CD14-positive monocyte (primary cell): ENCODE data around the gene ITSN1. TPM values are rescaled to one million over a fixed set of nuclear protein-coding genes. Genes with fewer than 3 reads are reported as not detected.
"Not testable (repeated sequence)": the region's sequence is repeated elsewhere in the genome, so short reads cannot be mapped to it uniquely, and the experiment has no call there.

Source experiments
- DNase-seq, 3 donors: peaks; one replicate each; pipeline ENCODE4 v3.0.0-alpha.2; 2011 to 2022
- H2AFZ ChIP-seq: 2 replicates; pipeline ENCODE4 v1.6.0; 2012; ENCODE audit warnings: mild to moderate bottlenecking, low read depth, low read length, inconsistent platforms; ENCODE audit not compliant: insufficient read depth, poor library complexity, severe bottlenecking
- H3K27ac ChIP-seq, 2 donors: 1 replicate in 1 of 2; 2 replicates in 1 of 2; pipeline ENCODE4 v1.5.1; 2012 to 2013; ENCODE audit warnings: low read length in 2 of 2, control low read depth in 1 of 2, inconsistent platforms in 1 of 2, low read depth in 1 of 2, mild to moderate bottlenecking in 1 of 2
- H3K27me3 ChIP-seq, 2 donors: one replicate each; pipeline versions ENCODE4 v1.6.0 to v1.6.1; 2011 to 2013; ENCODE audit warnings: low read length in 2 of 2; ENCODE audit not compliant: control insufficient read depth in 2 of 2, insufficient read depth in 2 of 2
- H3K36me3 ChIP-seq, 2 donors: replicated peaks in 1 of 2; 1 replicate in 1 of 2; 2 replicates in 1 of 2; pipeline versions ENCODE4 v1.5.1 to v1.6.1; 2012 to 2013; ENCODE audit warnings: low read length in 2 of 2, control low read depth in 1 of 2, inconsistent platforms in 1 of 2, mild to moderate bottlenecking in 1 of 2; ENCODE audit not compliant: insufficient read depth in 2 of 2, control insufficient read depth in 1 of 2
- H3K4me1 ChIP-seq, 2 donors: 1 replicate in 1 of 2; 2 replicates in 1 of 2; pipeline versions ENCODE4 v1.5.1 to v1.6.1; 2012 to 2013; ENCODE audit warnings: low read length in 2 of 2, control low read depth in 1 of 2, inconsistent platforms in 1 of 2, mild to moderate bottlenecking in 1 of 2, moderate library complexity in 1 of 2; ENCODE audit not compliant: insufficient read depth in 2 of 2, control insufficient read depth in 1 of 2
- H3K4me2 ChIP-seq: replicated peaks from 2 replicates; pipeline ENCODE3; 2012; ENCODE audit warnings: low read length, moderate library complexity, mild to moderate bottlenecking; ENCODE audit not compliant: poor library complexity, severe bottlenecking; ENCODE audit errors: extremely low read depth
- H3K4me3 ChIP-seq, 3 experiments: fragments of 200-600 bp in 1 of 3; sonication (generic) in 1 of 3; replicated peaks in 1 of 3; 1 replicate in 2 of 3; 2 replicates in 1 of 3; pipeline ENCODE4 v1.5.1; 2011 to 2013; ENCODE audit warnings: low read length in 3 of 3, mild to moderate bottlenecking in 3 of 3, control low read depth in 2 of 3, low read depth in 2 of 3, inconsistent platforms in 1 of 3, moderate library complexity in 1 of 3
- H3K79me2 ChIP-seq: 2 replicates; pipeline ENCODE4 v1.6.0; 2012; ENCODE audit warnings: mild to moderate bottlenecking, control low read depth, inconsistent platforms, low read length, moderate library complexity; ENCODE audit not compliant: insufficient read depth
- H3K9ac ChIP-seq: 2 replicates; pipeline ENCODE4 v1.6.0; 2017; ENCODE audit warnings: low read length, mild to moderate bottlenecking; ENCODE audit not compliant: insufficient read depth, poor library complexity, severe bottlenecking
- H3K9me3 ChIP-seq, 2 donors: replicated peaks in 1 of 2; 1 replicate in 1 of 2; 2 replicates in 1 of 2; pipeline versions ENCODE4 v1.5.1 to v1.6.1; 2012 to 2013; ENCODE audit warnings: low read length in 2 of 2, control low read depth in 1 of 2; ENCODE audit not compliant: control insufficient read depth in 1 of 2, insufficient read depth in 1 of 2
- H4K20me1 ChIP-seq: 2 replicates; pipeline ENCODE4 v1.6.0; 2012; ENCODE audit warnings: mild to moderate bottlenecking, low read length, control low read depth, moderate library complexity; ENCODE audit not compliant: insufficient read depth
- H3K27ac Mint-ChIP-seq, 7 donors: one replicate each; pipeline ENCODE4 v1.8.0; 2020; ENCODE audit warnings: mild to moderate bottlenecking in 7 of 7, mixed read lengths in 7 of 7, moderate library complexity in 6 of 7, inconsistent platforms in 2 of 7
- H3K27me3 Mint-ChIP-seq, 3 donors: one replicate each; pipeline ENCODE4 v1.8.0; 2021 to 2022; ENCODE audit warnings: low read depth in 3 of 3, mild to moderate bottlenecking in 3 of 3, mixed read lengths in 3 of 3, moderate library complexity in 3 of 3, inconsistent platforms in 1 of 3
- H3K36me3 Mint-ChIP-seq, 2 donors: one replicate each; pipeline ENCODE4 v1.8.0; 2020; ENCODE audit warnings: mixed read lengths in 2 of 2, inconsistent platforms in 1 of 2, mild to moderate bottlenecking in 1 of 2
- H3K4me1 Mint-ChIP-seq: one replicate; pipeline ENCODE4 v1.8.0; 2020; ENCODE audit warnings: mild to moderate bottlenecking, mixed read lengths
- H3K4me3 Mint-ChIP-seq, 2 donors: one replicate each; pipeline ENCODE4 v1.8.0; 2020; ENCODE audit warnings: mild to moderate bottlenecking in 2 of 2, mixed read lengths in 2 of 2, moderate library complexity in 1 of 2
- H3K9me3 Mint-ChIP-seq, 7 donors: one replicate each; pipeline ENCODE4 v1.8.0; 2020 to 2022; ENCODE audit warnings: mixed read lengths in 7 of 7, mild to moderate bottlenecking in 6 of 7, moderate library complexity in 6 of 7, inconsistent platforms in 2 of 7
- WGBS: methylation state at CpG from one replicate; pipeline ENCODE4 v1.1.5; 2013; ENCODE audit warnings: missing lambda C conversion rate; ENCODE audit not compliant: insufficient coverage; 5-methylcytosine and 5-hydroxymethylcytosine counted together
- intact Hi-C, 2 donors: fragments of 100-400 bp; cut with micrococcal nuclease; formaldehyde crosslinking; loops; one replicate each; pipeline versions ENCODE4 v1.15.0 to v1.15.1; 2023
- polyA plus RNA-seq, 3 donors: library from polyadenylated mRNA; depleted of rRNA in 1 of 3; unstranded in 2 of 3; stranded (reverse) in 1 of 3; fragments of 300-500 nt in 2 of 3; fragments of >200 nt in 1 of 3; fragmentation: Illumina TruSeq in 2 of 3; gene quantifications; 1 replicate in 2 of 3; 2 replicates in 1 of 3; pipeline ENCODE4 v1.2.3, GENCODE V29; 2012 to 2021
- TF ChIP-seq, protein P1 (sequence below): fragments of 200-600 bp; IDR thresholded peaks from one replicate; pipeline ENCODE4 v1.8.0; 2022; ENCODE audit warnings: antibody characterized with exemption, mild to moderate bottlenecking

The ITSN1 gene
- polyA plus RNA-seq, 3 donors: 4.7 to 10.3 (median 5.1) TPM

DNA sequence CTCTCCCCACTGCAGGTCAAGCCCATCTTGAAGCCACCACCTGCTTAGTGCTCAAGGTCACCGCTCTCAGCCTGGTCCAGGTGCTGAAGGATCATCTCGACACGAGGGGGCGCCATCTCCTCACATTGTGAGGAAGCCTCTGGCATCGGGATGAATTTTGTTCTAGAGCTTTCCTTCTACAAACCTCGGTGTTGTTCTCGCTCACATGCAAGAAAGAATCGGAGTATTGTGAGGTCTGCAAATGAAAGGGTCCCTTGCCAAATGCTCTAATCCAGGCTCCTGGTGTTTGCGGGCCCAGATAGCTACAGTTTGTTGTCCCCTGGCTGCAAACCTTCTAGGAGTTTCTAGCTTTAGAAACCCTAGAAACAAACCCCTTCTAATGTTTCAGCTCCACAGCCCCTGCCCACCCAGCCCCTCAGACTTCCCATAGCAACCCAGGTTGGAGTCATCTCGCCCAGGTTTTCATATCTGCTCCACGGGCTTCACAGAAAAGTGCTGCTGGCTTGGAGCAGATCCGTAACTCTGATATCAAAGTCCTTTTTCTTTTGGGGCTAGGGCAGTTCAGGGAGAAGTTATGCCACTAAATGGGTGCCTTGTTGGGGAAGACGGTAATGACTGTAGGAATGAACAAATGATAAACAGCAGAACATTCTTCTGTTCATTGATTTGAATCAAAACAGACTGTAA is 281.9 kb downstream of the ITSN1 start:
- H3K4me2 ChIP-seq: no peak overlapping the region
- no peaks in the 10 kb centered on the region for H3K9me3 Mint-ChIP-seq
- no peak overlapping the region for H3K4me3 ChIP-seq
- peak; percentile 66 to 79 (median 76) for DNase-seq
- no peaks in the 10 kb centered on the region for H4K20me1 ChIP-seq
- peak overlapping the region in 1 of 7 donors; percentile 13 for H3K27ac Mint-ChIP-seq
- H3K9me3 ChIP-seq: no peaks in the 10 kb centered on the region
- no peak overlapping the region for H3K27ac ChIP-seq
- H3K27me3 ChIP-seq: no peaks in the 10 kb centered on the region
- TF ChIP-seq, protein P1, sequence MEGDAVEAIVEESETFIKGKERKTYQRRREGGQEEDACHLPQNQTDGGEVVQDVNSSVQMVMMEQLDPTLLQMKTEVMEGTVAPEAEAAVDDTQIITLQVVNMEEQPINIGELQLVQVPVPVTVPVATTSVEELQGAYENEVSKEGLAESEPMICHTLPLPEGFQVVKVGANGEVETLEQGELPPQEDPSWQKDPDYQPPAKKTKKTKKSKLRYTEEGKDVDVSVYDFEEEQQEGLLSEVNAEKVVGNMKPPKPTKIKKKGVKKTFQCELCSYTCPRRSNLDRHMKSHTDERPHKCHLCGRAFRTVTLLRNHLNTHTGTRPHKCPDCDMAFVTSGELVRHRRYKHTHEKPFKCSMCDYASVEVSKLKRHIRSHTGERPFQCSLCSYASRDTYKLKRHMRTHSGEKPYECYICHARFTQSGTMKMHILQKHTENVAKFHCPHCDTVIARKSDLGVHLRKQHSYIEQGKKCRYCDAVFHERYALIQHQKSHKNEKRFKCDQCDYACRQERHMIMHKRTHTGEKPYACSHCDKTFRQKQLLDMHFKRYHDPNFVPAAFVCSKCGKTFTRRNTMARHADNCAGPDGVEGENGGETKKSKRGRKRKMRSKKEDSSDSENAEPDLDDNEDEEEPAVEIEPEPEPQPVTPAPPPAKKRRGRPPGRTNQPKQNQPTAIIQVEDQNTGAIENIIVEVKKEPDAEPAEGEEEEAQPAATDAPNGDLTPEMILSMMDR: peak; percentile 83
- H3K9ac ChIP-seq: no peak overlapping the region
- H3K79me2 ChIP-seq: no peaks in the 10 kb centered on the region
- 57% methylated on average over 6 of the region's 13 CpGs for WGBS
- peaks cover 0 to 4% of the 10 kb centered on the region in 2 donors for H3K4me1 ChIP-seq
- no peak overlapping the region for H3K4me3 Mint-ChIP-seq
- peak overlapping the region; percentile 45 for H2AFZ ChIP-seq
- peaks cover 4% of the 10 kb centered on the region for H3K4me1 Mint-ChIP-seq
- H3K27me3 Mint-ChIP-seq: peaks cover 0 to 2% (median 2%) of the 10 kb centered on the region in 3 donors
- intact Hi-C loops: loop anchor here (5.0 kb wide), 3 partner anchors 148 to 318 kb away; partner anchors contain the start of genes MRPS6 (in 2 of the 2) and SLC5A3 (in 2 of the 2)
- no peaks in the 10 kb centered on the region for H3K36me3 ChIP-seq
- H3K36me3 Mint-ChIP-seq: no peaks in the 10 kb centered on the region

DNA sequence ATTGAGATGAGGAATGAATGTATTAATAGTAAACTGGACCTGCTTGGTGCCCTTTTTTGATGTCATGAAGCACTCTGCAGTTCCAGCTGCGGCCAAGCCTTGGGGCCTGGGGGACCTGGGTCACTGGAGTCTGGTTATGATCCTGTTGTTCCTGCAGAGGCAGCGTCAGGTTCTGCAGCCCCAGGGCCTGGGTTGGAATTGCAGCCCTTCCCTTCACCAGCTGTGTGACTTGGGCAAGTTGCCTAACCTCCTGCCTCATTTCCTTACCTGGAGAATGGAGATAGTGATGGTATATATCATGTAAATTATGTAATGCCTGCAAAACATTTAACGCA is 282.4 kb downstream of the ITSN1 start:
- no peaks in the 10 kb centered on the region for H3K36me3 ChIP-seq
- no peaks in the 10 kb centered on the region for H3K36me3 Mint-ChIP-seq
- H3K9me3 ChIP-seq: no peaks in the 10 kb centered on the region
- TF ChIP-seq, protein P1: no peak
- peak overlapping the region in 1 of 7 donors; percentile 22 for H3K27ac Mint-ChIP-seq
- peaks cover 0 to 2% (median 2%) of the 10 kb centered on the region in 3 donors for H3K27me3 Mint-ChIP-seq
- H3K9me3 Mint-ChIP-seq: no peaks in the 10 kb centered on the region
- no peak overlapping the region for H3K4me3 ChIP-seq
- H3K27ac ChIP-seq: no peak overlapping the region
- 83% methylated on average over 1 of the region's 3 CpGs for WGBS
- H3K9ac ChIP-seq: no peak overlapping the region
- H3K27me3 ChIP-seq: no peaks in the 10 kb centered on the region
- DNase-seq: no peak
- H3K79me2 ChIP-seq: no peaks in the 10 kb centered on the region
- H4K20me1 ChIP-seq: no peaks in the 10 kb centered on the region
- H3K4me3 Mint-ChIP-seq: no peak overlapping the region
- H2AFZ ChIP-seq: peak overlapping the region; percentile 45
- H3K4me2 ChIP-seq: no peak overlapping the region
- intact Hi-C loops: loop anchor here (5.0 kb wide), 3 partner anchors 148 to 318 kb away; partner anchors contain the start of genes MRPS6 (in 2 of the 2) and SLC5A3 (in 2 of the 2)
- peaks cover 4% of the 10 kb centered on the region for H3K4me1 Mint-ChIP-seq
- peaks cover 0 to 4% of the 10 kb centered on the region in 2 donors for H3K4me1 ChIP-seq

DNA sequence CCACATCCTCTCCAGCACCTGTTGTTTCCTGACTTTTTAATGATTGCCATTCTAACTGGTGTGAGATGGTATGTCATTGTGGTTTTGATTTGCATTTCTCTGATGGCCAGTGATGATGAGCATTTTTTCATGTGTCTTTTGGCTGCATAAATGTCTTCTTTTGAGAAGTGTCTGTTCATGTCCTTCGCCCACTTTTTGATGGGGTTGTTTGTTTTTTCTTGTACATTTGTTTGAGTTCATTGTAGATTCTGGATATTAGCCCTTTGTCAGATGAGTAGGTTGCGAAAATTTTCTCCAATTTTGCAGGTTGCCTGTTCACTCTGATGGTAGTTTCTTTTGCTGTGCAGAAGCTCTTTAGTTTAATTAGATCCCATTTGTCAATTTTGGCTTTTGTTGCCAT is 283.9 kb downstream of the ITSN1 start:
- H3K36me3 ChIP-seq, H2AFZ ChIP-seq, H3K27ac Mint-ChIP-seq, H3K27me3 Mint-ChIP-seq, H3K4me1 ChIP-seq, H3K36me3 Mint-ChIP-seq, intact Hi-C loops, DNase-seq, H3K9me3 Mint-ChIP-seq, H4K20me1 ChIP-seq, H3K27me3 ChIP-seq, H3K4me1 Mint-ChIP-seq, H3K79me2 ChIP-seq, H3K9me3 ChIP-seq, H3K9ac ChIP-seq, H3K4me3 Mint-ChIP-seq, H3K27ac ChIP-seq, H3K4me2 ChIP-seq, H3K4me3 ChIP-seq: not testable (repeated sequence)
- no CpG with 5 or more reads among the region's 2 CpGs for WGBS
